HEK293 (cell line): ENCODE results near the gene POLR2C.

ENCODE experiments used
- GLI4 ChIP-seq: fragments of 450-650 bp; formaldehyde crosslinking; IDR thresholded peaks from 2 replicates; pipeline ENCODE4 v1.5.1; 2016; ENCODE audit warnings: missing biosample characterization, missing genetic modification characterization
- MZF1 ChIP-seq: fragments of 450-650 bp; formaldehyde crosslinking; IDR thresholded peaks from 2 replicates; pipeline ENCODE4 v1.5.1; 2017; ENCODE audit warnings: missing biosample characterization, missing genetic modification characterization, borderline replicate concordance
- SCRT1 ChIP-seq: fragments of 450-650 bp; formaldehyde crosslinking; IDR thresholded peaks from 2 replicates; pipeline ENCODE4 v1.5.1; 2016; ENCODE audit warnings: missing biosample characterization, missing genetic modification characterization, borderline replicate concordance
- SP2 ChIP-seq: fragments of 450-650 bp; formaldehyde crosslinking; IDR thresholded peaks from 2 replicates; pipeline ENCODE4 v1.5.1; 2016; ENCODE audit warnings: missing biosample characterization, missing genetic modification characterization
- TCF7L2 ChIP-seq: IDR thresholded peaks from 2 replicates; pipeline ENCODE4 v1.6.1; 2011; ENCODE audit warnings: low read depth, mild to moderate bottlenecking, inconsistent platforms, low read length, moderate library complexity, borderline replicate concordance
- TRIM28 ChIP-seq: IDR thresholded peaks from 2 replicates; pipeline ENCODE4 v1.6.1; 2011; ENCODE audit warnings: low read length, control low read depth, borderline replicate concordance
- ZFHX2 ChIP-seq: fragments of 450-650 bp; formaldehyde crosslinking; conservative IDR thresholded peaks from 2 replicates; pipeline ENCODE4 v1.5.1; 2016; ENCODE audit warnings: missing biosample characterization, missing genetic modification characterization
- ZFP37 ChIP-seq: fragments of 450-650 bp; formaldehyde crosslinking; IDR thresholded peaks from 2 replicates; pipeline ENCODE4 v1.5.1; 2016; ENCODE audit warnings: missing biosample characterization, missing genetic modification characterization
- ZFP41 ChIP-seq: fragments of 450-650 bp; formaldehyde crosslinking; IDR thresholded peaks from 2 replicates; pipeline ENCODE4 v1.5.1; 2016; ENCODE audit warnings: missing biosample characterization, missing genetic modification characterization, borderline replicate concordance
- ZNF10 ChIP-seq: fragments of 450-650 bp; formaldehyde crosslinking; IDR thresholded peaks from 2 replicates; pipeline ENCODE4 v1.5.1; 2017; ENCODE audit warnings: missing biosample characterization, missing genetic modification characterization
- ZNF169 ChIP-seq: fragments of 450-650 bp; formaldehyde crosslinking; IDR thresholded peaks from 2 replicates; pipeline ENCODE4 v1.5.1; 2016; ENCODE audit warnings: missing biosample characterization, missing genetic modification characterization
- ZNF175 ChIP-seq: fragments of 450-650 bp; formaldehyde crosslinking; IDR thresholded peaks from 2 replicates; pipeline ENCODE4 v1.5.1; 2016; ENCODE audit warnings: missing biosample characterization, missing genetic modification characterization
- ZNF19 ChIP-seq: fragments of 450-650 bp; formaldehyde crosslinking; IDR thresholded peaks from 2 replicates; pipeline ENCODE4; 2016; ENCODE audit warnings: missing biosample characterization, missing genetic modification characterization, low read depth
- ZNF324 ChIP-seq: fragments of 450-650 bp; formaldehyde crosslinking; IDR thresholded peaks from 2 replicates; pipeline ENCODE4 v1.5.1; 2016; ENCODE audit warnings: missing biosample characterization, missing genetic modification characterization
- ZNF354C ChIP-seq: fragments of 450-650 bp; formaldehyde crosslinking; IDR thresholded peaks from 2 replicates; pipeline ENCODE4 v1.5.1; 2016; ENCODE audit warnings: missing biosample characterization, missing genetic modification characterization, low read depth, borderline replicate concordance
- ZNF48 ChIP-seq: fragments of 450-650 bp; formaldehyde crosslinking; IDR thresholded peaks from 2 replicates; pipeline ENCODE4 v1.5.1; 2016; ENCODE audit warnings: missing biosample characterization, missing genetic modification characterization
- ZNF555 ChIP-seq: fragments of 450-650 bp; formaldehyde crosslinking; conservative IDR thresholded peaks from 2 replicates; pipeline ENCODE4 v1.5.1; 2017; ENCODE audit warnings: missing biosample characterization, mild to moderate bottlenecking, missing genetic modification characterization, inconsistent platforms
- ZNF558 ChIP-seq: fragments of 450-650 bp; formaldehyde crosslinking; IDR thresholded peaks from 2 replicates; pipeline ENCODE4 v1.5.1; 2016; ENCODE audit warnings: missing biosample characterization, missing genetic modification characterization
- ZNF596 ChIP-seq: fragments of 450-650 bp; IDR thresholded peaks from 2 replicates; pipeline ENCODE4 v1.5.0; 2018; ENCODE audit warnings: missing biosample characterization, mild to moderate bottlenecking, missing genetic modification characterization, moderate library complexity
- ZNF707 ChIP-seq: fragments of 450-650 bp; formaldehyde crosslinking; IDR thresholded peaks from 2 replicates; pipeline ENCODE4 v1.5.1; 2016; ENCODE audit warnings: missing biosample characterization, missing genetic modification characterization
- TF ChIP-seq, protein P1 (sequence below): fragments of 450-650 bp; formaldehyde crosslinking; IDR thresholded peaks from 2 replicates; pipeline ENCODE4 v1.5.1; 2016; ENCODE audit warnings: missing biosample characterization, missing genetic modification characterization
- TF ChIP-seq, protein P2 (sequence below): fragments of 450-650 bp; formaldehyde crosslinking; IDR thresholded peaks from 2 replicates; pipeline ENCODE4 v1.5.1; 2016; ENCODE audit warnings: missing biosample characterization, missing genetic modification characterization
- TF ChIP-seq, protein P3 (sequence below): fragments of 450-650 bp; formaldehyde crosslinking; IDR thresholded peaks from 2 replicates; pipeline ENCODE4; 2016; ENCODE audit warnings: missing biosample characterization, missing genetic modification characterization
- TF ChIP-seq, protein P4 (sequence below): fragments of 450-650 bp; formaldehyde crosslinking; IDR thresholded peaks from 2 replicates; pipeline ENCODE4 v1.5.1; 2017; ENCODE audit warnings: missing biosample characterization, missing genetic modification characterization
- TF ChIP-seq, protein P5 (sequence below): fragments of 450-650 bp; formaldehyde crosslinking; IDR thresholded peaks from 2 replicates; pipeline ENCODE4 v1.5.1; 2016; ENCODE audit warnings: missing biosample characterization, missing genetic modification characterization
- TF ChIP-seq, protein P6 (sequence below): fragments of 450-650 bp; formaldehyde crosslinking; IDR thresholded peaks from 2 replicates; pipeline ENCODE4 v1.5.1; 2016; ENCODE audit warnings: missing biosample characterization, missing genetic modification characterization, low read depth
- TF ChIP-seq, protein P7 (sequence below): fragments of 450-650 bp; formaldehyde crosslinking; IDR thresholded peaks from 2 replicates; pipeline ENCODE4 v1.5.1; 2016; ENCODE audit warnings: missing biosample characterization, missing genetic modification characterization

The POLR2C gene

DNA sequence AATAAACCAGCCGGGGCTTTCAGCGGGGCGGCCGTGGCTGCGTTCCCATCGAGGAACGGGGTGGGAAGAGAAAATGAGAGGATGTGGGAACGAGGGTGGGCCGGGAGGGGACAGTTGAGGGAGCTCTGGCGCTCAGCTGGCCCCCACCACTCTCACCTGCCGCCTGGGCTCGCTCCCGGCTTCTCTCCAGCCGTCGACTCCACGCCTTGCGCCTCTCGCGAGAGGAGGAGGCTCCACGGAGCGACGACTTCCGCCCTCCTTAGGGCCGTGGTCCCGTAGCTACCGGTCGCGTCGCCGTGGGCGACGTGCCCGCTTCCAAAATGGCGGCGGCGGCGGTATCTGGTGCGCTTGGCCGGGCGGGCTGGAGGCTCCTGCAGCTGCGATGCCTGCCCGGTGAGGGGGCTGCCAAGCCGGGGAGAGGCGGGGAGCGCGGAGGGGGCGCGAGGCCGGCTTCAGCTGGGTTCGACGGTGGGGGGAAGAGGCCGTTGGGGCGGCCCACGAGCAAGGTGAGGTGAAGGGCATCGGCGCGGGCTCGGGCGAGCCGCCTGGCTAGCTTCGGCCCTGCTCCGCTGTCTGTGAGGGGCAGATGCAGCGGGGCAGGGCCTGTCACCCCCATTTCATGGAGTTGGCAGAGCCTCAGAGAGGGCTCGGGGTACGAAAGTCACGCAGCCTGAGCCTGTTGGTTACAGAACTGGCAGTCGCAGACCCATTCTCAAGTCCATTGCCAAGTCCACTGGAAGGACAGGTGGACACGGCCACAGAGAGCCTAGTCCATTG lies 15.1 kb upstream of the POLR2C start, which contains the start of the genes CIAPIN1 and COQ9 (continued):
- TF ChIP-seq, protein P1, sequence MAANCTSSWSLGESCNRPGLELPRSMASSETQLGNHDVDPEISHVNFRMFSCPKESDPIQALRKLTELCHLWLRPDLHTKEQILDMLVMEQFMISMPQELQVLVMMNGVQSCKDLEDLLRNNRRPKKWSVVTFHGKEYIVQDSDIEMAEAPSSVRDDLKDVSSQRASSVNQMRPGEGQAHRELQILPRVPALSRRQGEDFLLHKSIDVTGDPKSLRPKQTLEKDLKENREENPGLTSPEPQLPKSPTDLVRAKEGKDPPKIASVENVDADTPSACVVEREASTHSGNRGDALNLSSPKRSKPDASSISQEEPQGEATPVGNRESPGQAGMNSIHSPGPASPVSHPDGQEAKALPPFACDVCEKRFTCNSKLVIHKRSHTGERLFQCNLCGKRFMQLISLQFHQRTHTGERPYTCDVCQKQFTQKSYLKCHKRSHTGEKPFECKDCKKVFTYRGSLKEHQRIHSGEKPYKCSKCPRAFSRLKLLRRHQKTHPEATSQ (tag by site-specific recombination), result peak; percentile 62; the same call in 1 of the 2 replicates
- TF ChIP-seq MZF1 (tag by site-specific recombination) (no peak), ZNF48 (tag by site-specific recombination) (no peak), ZNF324 (tag by site-specific recombination) (no peak), ZNF596 (tag by site-specific recombination) (peak; percentile 27; the same call in 1 of the 2 replicates), ZFHX2 (tag by site-specific recombination) (peak; percentile 89), ZNF558 (tag by site-specific recombination) (no peak), TCF7L2 (no peak), GLI4 (tag by site-specific recombination) (no peak), SP2 (tag by site-specific recombination) (peak; percentile 78), ZFP37 (no peak), TRIM28 (no peak), ZNF354C (no peak), ZNF555 (no peak), ZNF19 (tag by site-specific recombination) (no peak), ZNF169 (tag by site-specific recombination) (no peak), ZNF175 (tag by site-specific recombination) (no peak), ZNF10 (tag by site-specific recombination) (peak; percentile 90), ZNF707 (tag by site-specific recombination) (no peak), SCRT1 (no peak), ZFP41 (tag by site-specific recombination) (no peak)
- TF ChIP-seq, protein P2, sequence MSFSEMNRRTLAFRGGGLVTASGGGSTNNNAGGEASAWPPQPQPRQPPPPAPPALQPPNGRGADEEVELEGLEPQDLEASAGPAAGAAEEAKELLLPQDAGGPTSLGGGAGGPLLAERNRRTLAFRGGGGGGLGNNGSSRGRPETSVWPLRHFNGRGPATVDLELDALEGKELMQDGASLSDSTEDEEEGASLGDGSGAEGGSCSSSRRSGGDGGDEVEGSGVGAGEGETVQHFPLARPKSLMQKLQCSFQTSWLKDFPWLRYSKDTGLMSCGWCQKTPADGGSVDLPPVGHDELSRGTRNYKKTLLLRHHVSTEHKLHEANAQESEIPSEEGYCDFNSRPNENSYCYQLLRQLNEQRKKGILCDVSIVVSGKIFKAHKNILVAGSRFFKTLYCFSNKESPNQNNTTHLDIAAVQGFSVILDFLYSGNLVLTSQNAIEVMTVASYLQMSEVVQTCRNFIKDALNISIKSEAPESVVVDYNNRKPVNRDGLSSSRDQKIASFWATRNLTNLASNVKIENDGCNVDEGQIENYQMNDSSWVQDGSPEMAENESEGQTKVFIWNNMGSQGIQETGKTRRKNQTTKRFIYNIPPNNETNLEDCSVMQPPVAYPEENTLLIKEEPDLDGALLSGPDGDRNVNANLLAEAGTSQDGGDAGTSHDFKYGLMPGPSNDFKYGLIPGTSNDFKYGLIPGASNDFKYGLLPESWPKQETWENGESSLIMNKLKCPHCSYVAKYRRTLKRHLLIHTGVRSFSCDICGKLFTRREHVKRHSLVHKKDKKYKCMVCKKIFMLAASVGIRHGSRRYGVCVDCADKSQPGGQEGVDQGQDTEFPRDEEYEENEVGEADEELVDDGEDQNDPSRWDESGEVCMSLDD (tag by site-specific recombination), result no peak
- TF ChIP-seq, protein P3, sequence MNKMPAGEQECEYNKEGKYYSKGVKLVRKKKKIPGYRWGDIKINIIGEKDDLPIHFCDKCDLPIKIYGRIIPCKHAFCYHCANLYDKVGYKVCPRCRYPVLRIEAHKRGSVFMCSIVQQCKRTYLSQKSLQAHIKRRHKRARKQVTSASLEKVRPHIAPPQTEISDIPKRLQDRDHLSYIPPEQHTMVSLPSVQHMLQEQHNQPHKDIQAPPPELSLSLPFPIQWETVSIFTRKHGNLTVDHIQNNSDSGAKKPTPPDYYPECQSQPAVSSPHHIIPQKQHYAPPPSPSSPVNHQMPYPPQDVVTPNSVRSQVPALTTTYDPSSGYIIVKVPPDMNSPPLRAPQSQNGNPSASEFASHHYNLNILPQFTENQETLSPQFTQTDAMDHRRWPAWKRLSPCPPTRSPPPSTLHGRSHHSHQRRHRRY (tag by site-specific recombination), result no peak
- TF ChIP-seq, protein P4, sequence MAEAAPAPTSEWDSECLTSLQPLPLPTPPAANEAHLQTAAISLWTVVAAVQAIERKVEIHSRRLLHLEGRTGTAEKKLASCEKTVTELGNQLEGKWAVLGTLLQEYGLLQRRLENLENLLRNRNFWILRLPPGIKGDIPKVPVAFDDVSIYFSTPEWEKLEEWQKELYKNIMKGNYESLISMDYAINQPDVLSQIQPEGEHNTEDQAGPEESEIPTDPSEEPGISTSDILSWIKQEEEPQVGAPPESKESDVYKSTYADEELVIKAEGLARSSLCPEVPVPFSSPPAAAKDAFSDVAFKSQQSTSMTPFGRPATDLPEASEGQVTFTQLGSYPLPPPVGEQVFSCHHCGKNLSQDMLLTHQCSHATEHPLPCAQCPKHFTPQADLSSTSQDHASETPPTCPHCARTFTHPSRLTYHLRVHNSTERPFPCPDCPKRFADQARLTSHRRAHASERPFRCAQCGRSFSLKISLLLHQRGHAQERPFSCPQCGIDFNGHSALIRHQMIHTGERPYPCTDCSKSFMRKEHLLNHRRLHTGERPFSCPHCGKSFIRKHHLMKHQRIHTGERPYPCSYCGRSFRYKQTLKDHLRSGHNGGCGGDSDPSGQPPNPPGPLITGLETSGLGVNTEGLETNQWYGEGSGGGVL (tag by site-specific recombination), result peak; percentile 85
- TF ChIP-seq, protein P5, sequence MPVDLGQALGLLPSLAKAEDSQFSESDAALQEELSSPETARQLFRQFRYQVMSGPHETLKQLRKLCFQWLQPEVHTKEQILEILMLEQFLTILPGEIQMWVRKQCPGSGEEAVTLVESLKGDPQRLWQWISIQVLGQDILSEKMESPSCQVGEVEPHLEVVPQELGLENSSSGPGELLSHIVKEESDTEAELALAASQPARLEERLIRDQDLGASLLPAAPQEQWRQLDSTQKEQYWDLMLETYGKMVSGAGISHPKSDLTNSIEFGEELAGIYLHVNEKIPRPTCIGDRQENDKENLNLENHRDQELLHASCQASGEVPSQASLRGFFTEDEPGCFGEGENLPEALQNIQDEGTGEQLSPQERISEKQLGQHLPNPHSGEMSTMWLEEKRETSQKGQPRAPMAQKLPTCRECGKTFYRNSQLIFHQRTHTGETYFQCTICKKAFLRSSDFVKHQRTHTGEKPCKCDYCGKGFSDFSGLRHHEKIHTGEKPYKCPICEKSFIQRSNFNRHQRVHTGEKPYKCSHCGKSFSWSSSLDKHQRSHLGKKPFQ (tag by site-specific recombination), result no peak
- TF ChIP-seq, protein P6, sequence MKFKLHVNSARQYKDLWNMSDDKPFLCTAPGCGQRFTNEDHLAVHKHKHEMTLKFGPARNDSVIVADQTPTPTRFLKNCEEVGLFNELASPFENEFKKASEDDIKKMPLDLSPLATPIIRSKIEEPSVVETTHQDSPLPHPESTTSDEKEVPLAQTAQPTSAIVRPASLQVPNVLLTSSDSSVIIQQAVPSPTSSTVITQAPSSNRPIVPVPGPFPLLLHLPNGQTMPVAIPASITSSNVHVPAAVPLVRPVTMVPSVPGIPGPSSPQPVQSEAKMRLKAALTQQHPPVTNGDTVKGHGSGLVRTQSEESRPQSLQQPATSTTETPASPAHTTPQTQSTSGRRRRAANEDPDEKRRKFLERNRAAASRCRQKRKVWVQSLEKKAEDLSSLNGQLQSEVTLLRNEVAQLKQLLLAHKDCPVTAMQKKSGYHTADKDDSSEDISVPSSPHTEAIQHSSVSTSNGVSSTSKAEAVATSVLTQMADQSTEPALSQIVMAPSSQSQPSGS (tag by site-specific recombination), result no peak
- TF ChIP-seq, protein P7, sequence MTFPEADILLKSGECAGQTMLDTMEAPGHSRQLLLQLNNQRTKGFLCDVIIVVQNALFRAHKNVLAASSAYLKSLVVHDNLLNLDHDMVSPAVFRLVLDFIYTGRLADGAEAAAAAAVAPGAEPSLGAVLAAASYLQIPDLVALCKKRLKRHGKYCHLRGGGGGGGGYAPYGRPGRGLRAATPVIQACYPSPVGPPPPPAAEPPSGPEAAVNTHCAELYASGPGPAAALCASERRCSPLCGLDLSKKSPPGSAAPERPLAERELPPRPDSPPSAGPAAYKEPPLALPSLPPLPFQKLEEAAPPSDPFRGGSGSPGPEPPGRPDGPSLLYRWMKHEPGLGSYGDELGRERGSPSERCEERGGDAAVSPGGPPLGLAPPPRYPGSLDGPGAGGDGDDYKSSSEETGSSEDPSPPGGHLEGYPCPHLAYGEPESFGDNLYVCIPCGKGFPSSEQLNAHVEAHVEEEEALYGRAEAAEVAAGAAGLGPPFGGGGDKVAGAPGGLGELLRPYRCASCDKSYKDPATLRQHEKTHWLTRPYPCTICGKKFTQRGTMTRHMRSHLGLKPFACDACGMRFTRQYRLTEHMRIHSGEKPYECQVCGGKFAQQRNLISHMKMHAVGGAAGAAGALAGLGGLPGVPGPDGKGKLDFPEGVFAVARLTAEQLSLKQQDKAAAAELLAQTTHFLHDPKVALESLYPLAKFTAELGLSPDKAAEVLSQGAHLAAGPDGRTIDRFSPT, result no peak; the same call in 1 of the 2 replicates
